IMR-90 (cell line): ENCODE results near the gene CDK18. TPM values are rescaled to one million over a fixed set of nuclear protein-coding genes. Genes with fewer than 3 reads are reported as not detected.

ENCODE experiments used
- ATAC-seq: fragments of 200-7000 bp; cut with Tn5 transposase; 2 replicates; pipeline ENCODE4 v1.9.1; 2020; ENCODE audit warnings: low read depth, mild to moderate bottlenecking, moderate library complexity
- BruUV-seq: library from RNA; stranded (reverse); fragments of 400-500 nt; replicated peaks from 2 replicates; lab custom pipeline; 2021; lab: Mats Ljungman, UMichigan
- CTCF ChIA-PET: fragments of 300-600 bp; formaldehyde crosslinking; extraction: SDS; loops from one replicate; lab custom pipeline; 2021; ENCODE audit warnings: antibody characterized with exemption; lab: Yijun Ruan, JAX
- POLR2A ChIA-PET: fragments of 300-600 bp; sonication (Branson Sonifier 250); formaldehyde crosslinking; loops from one replicate; lab custom pipeline; 2022; ENCODE audit warnings: antibody characterized with exemption; ENCODE audit not compliant: unreplicated experiment; lab: Charles Lee
- DNase-seq: peaks from one replicate; pipeline ENCODE4 v3.0.0; 2013
- H2AFZ ChIP-seq: replicated peaks from 2 replicates; pipeline ENCODE3; 2013; ENCODE audit warnings: low read length, mild to moderate bottlenecking; ENCODE audit not compliant: poor library complexity
- H2AK5ac ChIP-seq: 2 replicates; pipeline ENCODE4 v1.6.1; 2013; ENCODE audit warnings: low read depth, low read length, inconsistent platforms
- H2AK9ac ChIP-seq: replicated peaks from 2 replicates; pipeline ENCODE3; 2013; ENCODE audit warnings: mild to moderate bottlenecking, low read depth, low read length, moderate library complexity; ENCODE audit not compliant: poor library complexity
- H2BK120ac ChIP-seq: 2 replicates; pipeline ENCODE4 v1.6.1; 2013; ENCODE audit warnings: low read depth, low read length, inconsistent platforms
- H2BK15ac ChIP-seq: 3 replicates; pipeline ENCODE4 v1.6.1; 2013; ENCODE audit warnings: low read depth, low read length, inconsistent platforms
- H2BK20ac ChIP-seq: 2 replicates; pipeline ENCODE4 v1.6.1; 2013; ENCODE audit warnings: low read depth, mild to moderate bottlenecking, inconsistent platforms, low read length, moderate library complexity
- H2BK5ac ChIP-seq: 2 replicates; pipeline ENCODE4 v1.6.1; 2013; ENCODE audit warnings: mild to moderate bottlenecking, low read depth, low read length, inconsistent platforms; ENCODE audit not compliant: poor library complexity, severe bottlenecking
- H3K14ac ChIP-seq: replicated peaks from 2 replicates; pipeline ENCODE4 v1.6.1; 2013; ENCODE audit warnings: low read depth, low read length, inconsistent platforms
- H3K18ac ChIP-seq: 2 replicates; pipeline ENCODE4 v1.6.1; 2013; ENCODE audit warnings: low read depth, low read length, control low read depth
- H3K23ac ChIP-seq: 2 replicates; pipeline ENCODE4 v1.6.1; 2013; ENCODE audit warnings: low read depth, low read length, inconsistent platforms
- H3K27ac ChIP-seq: 2 replicates; pipeline ENCODE4 v1.5.1; 2013; ENCODE audit warnings: mild to moderate bottlenecking, control low read depth, low read length; ENCODE audit not compliant: insufficient read depth
- H3K27me3 ChIP-seq: 2 replicates; pipeline ENCODE4 v1.6.1; 2013; ENCODE audit warnings: low read length; ENCODE audit not compliant: control insufficient read depth, insufficient read depth
- H3K36me3 ChIP-seq: 2 replicates; pipeline ENCODE4 v1.6.1; 2013; ENCODE audit warnings: low read length, mixed read lengths; ENCODE audit not compliant: control insufficient read depth, insufficient read depth
- H3K4ac ChIP-seq: 2 replicates; pipeline ENCODE4 v1.6.1; 2013; ENCODE audit warnings: low read depth, low read length, inconsistent platforms
- H3K4me1 ChIP-seq: 2 replicates; pipeline ENCODE4 v1.6.1; 2013; ENCODE audit warnings: low read length, mixed read lengths; ENCODE audit not compliant: control insufficient read depth, insufficient read depth
- H3K4me2 ChIP-seq: 2 replicates; pipeline ENCODE4 v1.6.1; 2013; ENCODE audit warnings: low read depth, mild to moderate bottlenecking, control low read depth, low read length, moderate library complexity
- H3K4me3 ChIP-seq: 2 replicates; pipeline ENCODE4 v1.5.1; 2013; ENCODE audit warnings: low read depth, mild to moderate bottlenecking, control low read depth, low read length, moderate library complexity; ENCODE audit not compliant: insufficient read depth
- H3K56ac ChIP-seq: 2 replicates; pipeline ENCODE4 v1.6.1; 2013; ENCODE audit warnings: low read length, inconsistent platforms; ENCODE audit not compliant: insufficient read depth; ENCODE audit errors: extremely low read depth
- H3K79me1 ChIP-seq, 2 experiments: 2 replicates each; pipeline ENCODE4 v1.6.1; 2013; ENCODE audit warnings: low read length in 2 of 2, inconsistent platforms in 1 of 2, low read depth in 1 of 2
- H3K9ac ChIP-seq: 2 replicates; pipeline ENCODE4 v1.6.1; 2013; ENCODE audit warnings: low read depth, low read length, control low read depth
- H3K9me1 ChIP-seq: 2 replicates; pipeline ENCODE4 v1.6.1; 2013; ENCODE audit warnings: low read length, inconsistent platforms; ENCODE audit not compliant: insufficient read depth
- H3K9me3 ChIP-seq: 2 replicates; pipeline ENCODE4 v1.6.1; 2013; ENCODE audit warnings: low read length; ENCODE audit not compliant: control insufficient read depth, insufficient read depth
- H4K20me1 ChIP-seq: 2 replicates; pipeline ENCODE4 v1.6.1; 2013; ENCODE audit warnings: low read length, inconsistent platforms; ENCODE audit not compliant: insufficient read depth
- H4K5ac ChIP-seq: 2 replicates; pipeline ENCODE4 v1.6.1; 2013; ENCODE audit warnings: mild to moderate bottlenecking, low read depth, low read length, control low read depth
- H4K8ac ChIP-seq, 2 experiments: 2 replicates each; pipeline ENCODE4 v1.6.1; 2013; ENCODE audit warnings: low read depth in 2 of 2, low read length in 2 of 2, control low read depth in 1 of 2, inconsistent platforms in 1 of 2
- H4K91ac ChIP-seq: 2 replicates; pipeline ENCODE4 v1.6.1; 2013; ENCODE audit warnings: low read depth, low read length, inconsistent platforms; ENCODE audit not compliant: insufficient read depth
- BHLHE40 ChIP-seq: fragments of 150-350 bp; IDR thresholded peaks from 2 replicates; pipeline ENCODE4 v1.6.1; 2016; ENCODE audit warnings: mild to moderate bottlenecking, low read depth, low read length
- CTCF ChIP-seq: conservative IDR thresholded peaks from 2 replicates; pipeline ENCODE4 v1.5.1; 2012; ENCODE audit warnings: mild to moderate bottlenecking, low read depth, low read length, improper control_type of control experiment
- FOS ChIP-seq: fragments of 150-350 bp; IDR thresholded peaks from 2 replicates; pipeline ENCODE4 v1.6.1; 2016; ENCODE audit warnings: low read depth, low read length
- NFE2L2 ChIP-seq: fragments of 150-350 bp; IDR thresholded peaks from 2 replicates; pipeline ENCODE4 v1.6.1; 2016; ENCODE audit warnings: low read depth, mild to moderate bottlenecking, low read length
- RAD21 ChIP-seq: IDR thresholded peaks from 2 replicates; pipeline ENCODE4 v1.6.1; 2012; ENCODE audit warnings: low read length, improper control_type of control experiment
- RFX5 ChIP-seq: IDR thresholded peaks from 2 replicates; pipeline ENCODE4 v1.8.0; 2012; ENCODE audit warnings: low read depth, mild to moderate bottlenecking, low read length, moderate library complexity
- SMC3 ChIP-seq: fragments of 150-350 bp; IDR thresholded peaks from 2 replicates; pipeline ENCODE4 v1.6.1; 2016; ENCODE audit warnings: low read depth, mild to moderate bottlenecking, antibody characterized with exemption, low read length, moderate library complexity
- WGBS, 2 experiments: methylation state at CpG; one replicate each; pipeline versions ENCODE4 v1.1.5 to v1.1.7; 2013; ENCODE audit warnings: missing lambda C conversion rate in 2 of 2; ENCODE audit not compliant: insufficient read length in 1 of 2; ENCODE audit errors: extremely low coverage in 2 of 2; 5-methylcytosine and 5-hydroxymethylcytosine counted together
- dilution Hi-C: fragments of 300-500 bp; cut with HindIII; formaldehyde crosslinking; loops from one replicate; pipeline ENCODE4 v1.14.3; 2018; ENCODE audit warnings: low sequenced_read_pairs; ENCODE audit not compliant: unreplicated experiment
- in situ Hi-C: fragments of 300-500 bp; cut with MboI; formaldehyde crosslinking; loops from 3 replicates; pipeline ENCODE4 v1.14.3; 2019; ENCODE audit warnings: low sequenced_read_pairs, inconsistent platforms, mixed read lengths
- intact Hi-C: fragments of 100-400 bp; cut with micrococcal nuclease; formaldehyde crosslinking; loops from 2 replicates; pipeline ENCODE4 v1.10.0; 2022
- polyA plus RNA-seq, 3 experiments: library from polyadenylated mRNA; depleted of rRNA; stranded (reverse); fragments of >200 nt; gene quantifications; 2 replicates each; pipeline ENCODE4 v1.2.3, GENCODE V29; 2012; ENCODE audit warnings: low replicate concordance in 1 of 3
- total RNA-seq: library from RNA; depleted of rRNA; stranded (reverse); fragments of >200 nt; gene quantifications from 2 replicates; pipeline ENCODE4 v1.2.3, GENCODE V29; 2012
- TF ChIP-seq, protein P1 (sequence below): fragments of 150-350 bp; IDR thresholded peaks from 2 replicates; pipeline ENCODE4 v1.6.1; 2016; ENCODE audit warnings: low read depth, mild to moderate bottlenecking, low read length, moderate library complexity, borderline replicate concordance

Gene CDK18
- total and polyA plus RNA-seq, 2 of the 4 experiments (the other 2 are of a cell fraction), result 0.18 to 0.48 TPM

- no peak for ATAC-seq
- TF ChIP-seq RAD21 (no peak), SMC3 (no peak), FOS (no peak), NFE2L2 (no peak), BHLHE40 (no peak), RFX5 (no peak), CTCF (no peak)
- TF ChIP-seq, protein P1, sequence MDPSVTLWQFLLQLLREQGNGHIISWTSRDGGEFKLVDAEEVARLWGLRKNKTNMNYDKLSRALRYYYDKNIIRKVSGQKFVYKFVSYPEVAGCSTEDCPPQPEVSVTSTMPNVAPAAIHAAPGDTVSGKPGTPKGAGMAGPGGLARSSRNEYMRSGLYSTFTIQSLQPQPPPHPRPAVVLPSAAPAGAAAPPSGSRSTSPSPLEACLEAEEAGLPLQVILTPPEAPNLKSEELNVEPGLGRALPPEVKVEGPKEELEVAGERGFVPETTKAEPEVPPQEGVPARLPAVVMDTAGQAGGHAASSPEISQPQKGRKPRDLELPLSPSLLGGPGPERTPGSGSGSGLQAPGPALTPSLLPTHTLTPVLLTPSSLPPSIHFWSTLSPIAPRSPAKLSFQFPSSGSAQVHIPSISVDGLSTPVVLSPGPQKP, result no peak
Measured at GRCh38 chr1:205470131-205470530, 34.3 kb upstream of the CDK18 start.

More at GRCh38 chr1:205470131-205470530, 34.3 kb upstream of the CDK18 start:
- Histone ChIP-seq H3K4me1 (no peaks in the 10 kb centered on the region), H4K5ac (no peak overlapping the region), H2BK5ac (no peak overlapping the region), H3K36me3 (no peaks in the 10 kb centered on the region), H2BK20ac (no peak overlapping the region), H3K56ac (no peak overlapping the region), H4K8ac (no peak overlapping the region), H2AK5ac (no peak overlapping the region), H3K4ac (no peak overlapping the region), H2BK120ac (no peak overlapping the region), H3K14ac (no peak overlapping the region), H4K20me1 (no peaks in the 10 kb centered on the region), H3K18ac (no peak overlapping the region), H3K4me2 (no peak overlapping the region), H2AFZ (no peak overlapping the region), H3K9ac (no peak overlapping the region), H2AK9ac (no peak overlapping the region), H3K27me3 (peaks cover 34% of the 10 kb centered on the region), H3K27ac (no peak overlapping the region), H3K9me1 (no peaks in the 10 kb centered on the region), H3K79me1 (no peaks in the 10 kb centered on the region), H3K9me3 (peaks cover 4% of the 10 kb centered on the region; the same call in 1 of the 2 replicates), H3K4me3 (no peak overlapping the region), H4K91ac (no peak overlapping the region), H3K23ac (no peak overlapping the region), H2BK15ac (no peak overlapping the region)
- POLR2A ChIA-PET, result no interaction called here
- no peak for DNase-seq
- WGBS, 2 experiments, result no CpG with 5 or more reads among the region's 6 CpGs
- intact Hi-C loops (no loop called here), in situ Hi-C loops (no loop called here), dilution Hi-C loops (no loop called here)
- no TSS peak for BruUV-seq
- CTCF ChIA-PET, result no interaction called here
